ENCODE measurements around the gene RMI2.
"Not testable (repeated sequence)": the region's sequence is repeated elsewhere in the genome, so short reads cannot be mapped to it uniquely, and the experiment has no call there.

RMI2 gene

DNA sequence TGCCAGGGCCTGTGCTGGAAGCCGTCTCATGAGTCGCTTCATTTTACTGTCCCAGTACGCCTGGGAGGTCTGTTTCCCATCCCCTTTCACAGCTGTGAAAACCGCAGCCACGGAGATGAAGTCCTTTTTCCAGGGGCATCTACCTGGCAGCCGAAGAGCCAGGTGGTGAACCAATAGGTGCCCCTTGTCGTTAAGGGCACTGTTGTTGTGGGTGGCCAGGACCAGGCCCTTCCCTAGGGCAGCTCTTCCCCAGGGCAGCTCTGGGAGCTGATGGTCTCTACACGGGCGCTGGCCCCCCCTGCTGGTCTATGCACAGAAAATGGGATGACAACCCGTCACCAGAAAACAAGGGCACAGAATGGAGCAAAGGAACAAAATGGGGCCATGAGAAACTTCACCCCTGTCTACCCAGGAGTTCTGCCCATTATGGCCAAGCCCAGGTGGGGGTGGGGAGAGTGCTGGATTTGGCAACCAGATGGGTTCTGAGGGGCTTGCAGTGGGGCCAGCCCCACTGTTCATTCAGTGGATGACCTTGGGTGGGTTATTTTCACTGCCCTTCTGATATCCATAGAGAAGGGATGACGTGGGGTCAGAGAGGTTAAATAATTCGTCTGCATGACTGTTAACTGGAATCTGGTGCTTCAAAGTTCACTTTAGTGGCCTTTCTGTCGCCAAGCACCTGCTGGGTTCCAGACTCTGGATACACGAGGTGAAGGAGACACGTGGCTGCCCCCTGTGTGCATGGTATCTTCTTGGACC lies 11.5 kb downstream of the RMI2 start:
- DNase-seq = peak; percentile 54

- no peak for DNase-seq
Observed at GRCh38 chr16:11358531-11358930, 13.3 kb downstream of the RMI2 start.

GRCh38 chr16:11359370-11359769 lies 14.1 kb downstream of the RMI2 start:
- no peak for DNase-seq

- no peak for DNase-seq
Observed at GRCh38 chr16:11360641-11361373, 15.5 kb downstream of the RMI2 start.

- DNase-seq = no peak
Observed at GRCh38 chr16:11361701-11362451, 16.6 kb downstream of the RMI2 start.

DNA sequence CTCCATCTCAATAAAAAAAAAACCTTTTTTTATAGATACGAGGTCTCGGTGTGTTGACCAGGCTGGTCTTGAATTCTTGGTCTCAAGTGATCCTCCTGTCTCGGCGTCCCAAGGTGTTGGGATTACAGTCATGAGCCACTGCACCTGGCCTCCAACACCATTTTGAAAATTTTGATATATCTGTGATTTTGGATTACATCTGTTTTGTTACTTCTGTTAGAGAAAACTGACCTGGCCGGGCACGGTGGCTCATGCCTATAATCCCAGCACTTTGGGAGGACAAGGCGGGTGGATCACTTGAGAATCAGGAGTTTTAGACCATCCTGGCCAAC lies 18.6 kb downstream of the RMI2 start:
- no peak for DNase-seq

DNA sequence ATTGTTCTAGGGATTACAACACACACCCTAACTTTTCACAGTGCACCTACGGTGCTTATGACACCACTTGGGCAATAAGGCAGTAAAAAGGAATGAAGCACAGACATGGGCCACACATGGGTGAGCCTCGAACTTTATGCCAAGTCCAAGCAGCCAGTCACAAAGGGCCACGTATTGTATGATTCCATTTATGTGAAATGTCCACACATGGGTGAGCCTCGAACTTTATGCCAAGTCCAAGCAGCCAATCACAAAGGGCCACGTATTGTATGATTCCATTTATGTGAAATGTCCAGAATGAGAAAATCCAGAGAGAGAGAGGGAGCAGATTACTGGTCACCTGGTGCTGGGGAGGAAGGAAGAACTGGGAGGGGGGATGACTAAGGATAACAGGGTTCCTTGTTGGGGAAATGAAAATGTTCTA lies 22.2 kb downstream of the RMI2 start:
- no peak for DNase-seq

DNA sequence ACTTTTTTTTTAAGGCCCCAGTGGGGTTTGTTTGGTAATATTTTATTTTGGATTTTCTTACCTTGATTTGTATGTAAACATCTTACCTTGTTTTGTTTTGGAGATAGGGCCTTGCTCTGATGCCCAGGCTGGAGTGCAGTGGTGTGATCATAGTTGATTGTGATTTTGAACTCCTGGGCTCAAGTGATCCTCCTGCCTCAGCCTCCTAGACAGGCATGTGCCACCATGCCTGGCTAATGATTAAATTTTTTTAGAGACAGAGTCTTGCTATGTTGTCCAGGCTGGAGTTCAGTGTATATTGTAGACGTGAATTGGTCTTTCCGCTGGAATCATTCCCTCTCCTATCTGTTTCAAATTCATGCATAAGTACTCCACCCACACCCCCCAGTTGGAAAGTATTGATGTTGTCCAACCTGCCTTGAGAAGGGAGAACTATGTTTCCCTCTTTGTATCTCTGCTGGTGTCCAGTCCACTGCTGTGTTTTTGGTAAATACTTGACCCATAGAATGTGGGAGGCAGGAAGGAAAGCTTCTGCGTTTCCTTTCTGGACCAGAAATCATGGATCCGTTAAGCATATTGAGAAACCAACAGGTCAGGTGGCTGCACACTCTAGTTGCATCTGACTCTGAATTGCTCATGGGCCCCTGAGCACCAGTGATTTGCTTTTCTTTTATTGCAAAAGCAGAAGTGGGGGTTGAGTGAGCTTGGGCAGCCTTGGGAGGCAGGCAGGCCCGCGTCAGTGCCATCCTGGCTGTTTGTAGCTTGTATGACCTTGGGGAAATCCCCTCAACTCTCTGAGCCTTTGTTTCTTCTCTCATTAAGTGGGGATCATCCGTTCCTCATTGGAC lies 25.0 kb downstream of the RMI2 start:
- no peak for DNase-seq

GRCh38 chr16:11370932-11371279 lies 25.6 kb downstream of the RMI2 start:
- DNase-seq = not testable (repeated sequence)

DNA sequence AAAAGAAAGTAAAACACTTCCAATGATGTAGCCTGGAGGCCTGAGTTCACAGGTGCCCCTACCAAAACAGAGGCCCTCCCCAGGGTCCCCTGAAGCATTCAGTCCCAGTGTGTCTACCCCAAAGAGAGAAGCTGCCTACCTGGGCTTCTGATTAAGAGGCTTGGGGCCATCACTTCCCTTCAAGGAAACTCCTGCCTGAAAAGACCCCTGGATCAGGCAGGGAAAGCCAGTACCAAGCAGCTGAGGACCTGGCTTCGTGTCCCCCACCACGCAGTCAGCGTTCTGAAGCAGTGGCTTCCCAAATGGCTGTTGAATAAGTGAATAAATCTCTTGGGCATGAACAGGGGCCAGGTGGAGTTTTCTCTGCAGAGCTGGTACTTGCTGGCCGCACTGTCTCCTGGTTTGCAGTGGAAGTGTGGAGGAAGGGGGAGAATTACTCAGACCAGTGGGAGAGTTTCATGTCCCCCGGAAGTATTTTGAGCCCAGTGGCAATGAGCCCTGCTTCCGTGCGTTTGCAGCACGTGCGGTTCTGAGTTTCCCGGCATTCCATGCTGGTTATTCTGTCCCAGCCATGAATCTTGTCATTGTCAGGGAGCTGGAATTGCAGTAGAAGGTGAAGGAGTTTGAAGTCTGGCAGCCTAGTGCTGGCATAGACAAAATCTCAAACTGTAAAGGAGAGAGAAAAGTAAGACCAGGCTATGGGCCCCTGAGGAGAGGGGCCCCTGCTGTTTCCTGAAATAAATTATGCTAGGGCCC lies 27.0 kb downstream of the RMI2 start:
- no peak for DNase-seq

- DNase-seq = no peak
Observed at GRCh38 chr16:11372829-11373306, 27.6 kb downstream of the RMI2 start.

DNA sequence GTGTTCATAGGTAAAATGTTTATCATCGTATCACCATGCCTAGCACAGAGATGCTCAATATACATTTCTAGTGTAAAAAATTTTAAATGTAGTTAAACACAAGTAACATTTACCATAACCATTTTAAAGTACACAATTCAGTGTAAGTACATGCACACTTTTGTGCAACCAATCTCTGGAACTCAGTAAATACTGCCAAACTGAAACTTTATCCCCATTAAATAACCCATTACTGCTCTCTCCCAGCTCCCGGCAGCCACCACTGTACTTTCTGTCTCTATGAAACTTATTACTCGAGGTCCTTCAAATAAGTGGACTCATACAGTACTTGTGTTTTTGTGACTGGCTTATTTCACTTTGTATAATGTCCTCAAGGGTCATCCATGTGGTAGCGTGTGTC lies 29.0 kb downstream of the RMI2 start:
- DNase-seq = no peak

GRCh38 chr16:11377154-11377553 lies 31.9 kb downstream of the RMI2 start:
- no peak for DNase-seq

- DNase-seq = not testable (repeated sequence)
Observed at GRCh38 chr16:11378951-11379350, 33.7 kb downstream of the RMI2 start.

DNA sequence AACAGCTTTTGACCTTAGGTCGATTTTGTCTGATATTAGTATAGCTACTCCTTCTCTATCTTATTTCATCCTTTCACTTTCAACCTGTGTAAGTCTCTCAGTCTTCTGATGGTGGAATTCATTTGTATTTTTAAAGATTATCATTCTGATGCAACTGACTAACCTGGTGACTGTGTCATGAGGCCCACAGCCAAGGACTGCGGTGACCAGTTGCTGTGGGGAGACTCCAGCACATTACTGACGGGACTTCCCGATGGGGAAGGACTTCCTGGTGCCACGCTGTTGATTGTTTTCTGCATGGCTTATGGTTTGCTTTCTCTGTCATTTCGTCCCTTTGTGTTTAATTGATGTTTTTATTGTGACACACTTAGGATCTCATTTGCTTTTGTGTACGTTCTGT lies 34.2 kb downstream of the RMI2 start:
- no peak for DNase-seq

DNA sequence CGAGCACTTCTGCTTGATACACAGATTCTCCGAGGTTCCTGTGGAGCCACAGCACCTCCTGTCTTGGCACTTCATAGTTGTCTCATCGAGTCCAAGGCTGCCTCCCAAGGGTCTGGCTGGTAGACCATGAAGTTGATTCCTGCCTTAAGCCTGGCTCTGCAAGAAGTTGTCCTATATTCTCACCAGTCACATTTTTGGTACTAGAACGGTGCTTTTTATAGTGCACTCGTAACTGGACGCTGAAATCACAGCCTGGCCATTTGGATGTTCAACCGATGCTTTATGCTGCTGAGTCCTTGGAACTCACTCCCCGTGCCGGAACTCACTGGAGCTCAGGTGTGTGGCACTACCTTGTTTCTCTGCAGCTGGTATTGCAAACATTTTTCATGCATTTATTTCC lies 35.6 kb downstream of the RMI2 start:
- no peak for DNase-seq

- DNase-seq = no peak
Observed at GRCh38 chr16:11383481-11384183, 38.4 kb downstream of the RMI2 start.

GRCh38 chr16:11384184-11384955 lies 39.1 kb downstream of the RMI2 start:
- no peak for DNase-seq

- DNase-seq = no peak
Observed at GRCh38 chr16:11384956-11385586, 39.8 kb downstream of the RMI2 start.

GRCh38 chr16:11386054-11386680 lies 40.9 kb downstream of the RMI2 start:
- DNase-seq = no peak

Measured in activated naive CD4-positive, alpha-beta T cell treated with anti-CD3 and anti-CD28 coated beads, Interleukin-2, amount 50 U/mL, for 16 hours (primary cell).